Fibroblast of the aortic adventitia (primary cell): ENCODE results near the gene ARHGAP9. TPM values are rescaled to one million over a fixed set of nuclear protein-coding genes. Genes with fewer than 3 reads are reported as not detected.

ENCODE experiments used
- DNase-seq: peaks from one replicate; pipeline ENCODE4 v3.0.0-alpha.2; 2010; ENCODE audit warnings: low read depth
- H3K4me3 ChIP-seq: 2 replicates; pipeline ENCODE4 v1.5.1; 2011; ENCODE audit warnings: low read depth, mild to moderate bottlenecking, control low read depth, low read length, moderate library complexity
- CTCF ChIP-seq: IDR thresholded peaks from 2 replicates; pipeline ENCODE4 v1.5.1; 2011; ENCODE audit warnings: mild to moderate bottlenecking, low read length, control low read depth, inconsistent platforms; ENCODE audit not compliant: insufficient read depth
- total RNA-seq: library from RNA; depleted of rRNA; stranded (reverse); fragments of >200 nt; gene quantifications from 2 replicates; pipeline ENCODE4 v1.2.3, GENCODE V29; 2012; ENCODE audit warnings: low replicate concordance

Gene ARHGAP9
- total RNA-seq, 1 donor = 0.18 TPM

GRCh38 chr12:57470286-57470969, 9.2 kb downstream of the ARHGAP9 start:
- no peak for TF ChIP-seq CTCF
- H3K4me3 ChIP-seq = no peak overlapping the region
- no peak for DNase-seq

- H3K4me3 ChIP-seq = no peak overlapping the region
- DNase-seq = no peak
- TF ChIP-seq CTCF = no peak
These were observed 10.1 kb downstream of the ARHGAP9 start for GRCh38 chr12:57469296-57470164.

GRCh38 chr12:57467915-57468314, 11.8 kb downstream of the ARHGAP9 start:
- H3K4me3 ChIP-seq = no peak overlapping the region
- TF ChIP-seq CTCF = no peak

GRCh38 chr12:57467212-57467874, 12.3 kb downstream of the ARHGAP9 start:
- H3K4me3 ChIP-seq = no peak overlapping the region
- no peak for DNase-seq
- no peak for TF ChIP-seq CTCF

More at GRCh38 chr12:57467915-57468314, 11.8 kb downstream of the ARHGAP9 start:
- no peak for DNase-seq

GRCh38 chr12:57465747-57466505, 13.7 kb downstream of the ARHGAP9 start:
- DNase-seq = no peak
- TF ChIP-seq CTCF = no peak
- H3K4me3 ChIP-seq = no peak overlapping the region
